Fibroblast of the aortic adventitia (primary cell): ENCODE results near the gene RAB34. TPM values are rescaled to one million over a fixed set of nuclear protein-coding genes. Genes with fewer than 3 reads are reported as not detected.

Experiments
- DNase-seq: peaks from one replicate; pipeline ENCODE4 v3.0.0-alpha.2; 2010; ENCODE audit warnings: low read depth
- H3K4me3 ChIP-seq: 2 replicates; pipeline ENCODE4 v1.5.1; 2011; ENCODE audit warnings: low read depth, mild to moderate bottlenecking, control low read depth, low read length, moderate library complexity
- total RNA-seq: library from RNA; depleted of rRNA; stranded (reverse); fragments of >200 nt; gene quantifications from 2 replicates; pipeline ENCODE4 v1.2.3, GENCODE V29; 2012; ENCODE audit warnings: low replicate concordance
- TF ChIP-seq, protein P1 (sequence below): IDR thresholded peaks from 2 replicates; pipeline ENCODE4 v1.5.1; 2011; ENCODE audit warnings: mild to moderate bottlenecking, low read length, control low read depth, inconsistent platforms; ENCODE audit not compliant: insufficient read depth

The RAB34 gene
- total RNA-seq, 1 donor, result 154 TPM

DNA sequence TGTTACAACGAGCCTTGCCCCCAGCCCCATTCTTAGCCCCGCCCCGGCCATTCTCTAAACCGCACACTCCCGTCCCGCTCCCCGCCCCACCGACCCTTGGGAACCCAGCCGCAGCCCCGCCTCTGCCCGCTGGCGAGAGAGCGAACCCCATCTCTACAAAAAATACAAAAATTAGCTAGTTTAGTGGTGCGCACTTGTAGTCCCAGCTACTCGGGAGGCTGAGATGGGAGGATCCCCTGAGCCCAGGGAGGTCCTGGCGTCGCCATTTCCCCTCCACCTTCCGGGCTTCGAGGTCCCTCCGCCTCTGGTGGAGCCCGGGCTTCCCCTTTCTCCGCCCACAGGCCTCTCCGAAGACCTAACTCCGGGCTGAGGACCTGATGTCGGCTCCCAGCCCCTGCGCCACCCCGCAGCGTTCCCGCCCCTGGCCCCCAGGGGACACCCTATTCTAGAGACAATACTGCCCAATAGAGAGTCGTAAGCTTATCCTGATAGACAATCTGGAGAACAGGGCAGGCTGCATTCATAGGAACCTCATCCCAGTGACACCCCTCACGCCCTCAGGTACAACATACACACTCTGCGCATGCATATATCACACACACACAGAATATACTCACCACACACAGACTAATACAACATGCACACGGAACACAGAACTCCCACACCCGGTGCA, 5.5 kb downstream of the RAB34 start:
- DNase-seq, result no peak
- H3K4me3 ChIP-seq, result no peak overlapping the region
- TF ChIP-seq, protein P1, sequence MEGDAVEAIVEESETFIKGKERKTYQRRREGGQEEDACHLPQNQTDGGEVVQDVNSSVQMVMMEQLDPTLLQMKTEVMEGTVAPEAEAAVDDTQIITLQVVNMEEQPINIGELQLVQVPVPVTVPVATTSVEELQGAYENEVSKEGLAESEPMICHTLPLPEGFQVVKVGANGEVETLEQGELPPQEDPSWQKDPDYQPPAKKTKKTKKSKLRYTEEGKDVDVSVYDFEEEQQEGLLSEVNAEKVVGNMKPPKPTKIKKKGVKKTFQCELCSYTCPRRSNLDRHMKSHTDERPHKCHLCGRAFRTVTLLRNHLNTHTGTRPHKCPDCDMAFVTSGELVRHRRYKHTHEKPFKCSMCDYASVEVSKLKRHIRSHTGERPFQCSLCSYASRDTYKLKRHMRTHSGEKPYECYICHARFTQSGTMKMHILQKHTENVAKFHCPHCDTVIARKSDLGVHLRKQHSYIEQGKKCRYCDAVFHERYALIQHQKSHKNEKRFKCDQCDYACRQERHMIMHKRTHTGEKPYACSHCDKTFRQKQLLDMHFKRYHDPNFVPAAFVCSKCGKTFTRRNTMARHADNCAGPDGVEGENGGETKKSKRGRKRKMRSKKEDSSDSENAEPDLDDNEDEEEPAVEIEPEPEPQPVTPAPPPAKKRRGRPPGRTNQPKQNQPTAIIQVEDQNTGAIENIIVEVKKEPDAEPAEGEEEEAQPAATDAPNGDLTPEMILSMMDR, result no peak

DNA sequence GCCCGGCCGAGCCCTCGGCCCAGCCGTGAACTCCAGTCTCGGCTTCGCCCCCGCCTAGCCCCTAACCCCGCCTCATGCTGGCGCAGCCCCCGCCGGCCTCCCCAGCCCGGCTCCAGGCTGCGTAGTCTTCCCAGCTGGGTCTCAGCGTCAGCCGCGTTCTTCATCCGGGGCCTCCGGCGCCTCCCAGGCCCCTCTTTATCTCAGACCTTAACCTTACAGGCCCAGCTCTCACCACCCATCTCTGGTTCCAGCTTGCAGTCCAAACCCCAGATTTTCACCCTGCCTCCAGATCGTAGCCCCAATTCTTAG, 6.0 kb downstream of the RAB34 start, which contains the start of gene PROCA1:
Gene PROCA1 (minus strand): TSS at position 166 of the 309 bp plus-strand sequence. CDS start 228 bp downstream, outside the sequence.
- H3K4me3 ChIP-seq, result peak within 1 kb of the TSS; percentile 64
- no peak for DNase-seq
- TF ChIP-seq, protein P1, result no peak

DNA sequence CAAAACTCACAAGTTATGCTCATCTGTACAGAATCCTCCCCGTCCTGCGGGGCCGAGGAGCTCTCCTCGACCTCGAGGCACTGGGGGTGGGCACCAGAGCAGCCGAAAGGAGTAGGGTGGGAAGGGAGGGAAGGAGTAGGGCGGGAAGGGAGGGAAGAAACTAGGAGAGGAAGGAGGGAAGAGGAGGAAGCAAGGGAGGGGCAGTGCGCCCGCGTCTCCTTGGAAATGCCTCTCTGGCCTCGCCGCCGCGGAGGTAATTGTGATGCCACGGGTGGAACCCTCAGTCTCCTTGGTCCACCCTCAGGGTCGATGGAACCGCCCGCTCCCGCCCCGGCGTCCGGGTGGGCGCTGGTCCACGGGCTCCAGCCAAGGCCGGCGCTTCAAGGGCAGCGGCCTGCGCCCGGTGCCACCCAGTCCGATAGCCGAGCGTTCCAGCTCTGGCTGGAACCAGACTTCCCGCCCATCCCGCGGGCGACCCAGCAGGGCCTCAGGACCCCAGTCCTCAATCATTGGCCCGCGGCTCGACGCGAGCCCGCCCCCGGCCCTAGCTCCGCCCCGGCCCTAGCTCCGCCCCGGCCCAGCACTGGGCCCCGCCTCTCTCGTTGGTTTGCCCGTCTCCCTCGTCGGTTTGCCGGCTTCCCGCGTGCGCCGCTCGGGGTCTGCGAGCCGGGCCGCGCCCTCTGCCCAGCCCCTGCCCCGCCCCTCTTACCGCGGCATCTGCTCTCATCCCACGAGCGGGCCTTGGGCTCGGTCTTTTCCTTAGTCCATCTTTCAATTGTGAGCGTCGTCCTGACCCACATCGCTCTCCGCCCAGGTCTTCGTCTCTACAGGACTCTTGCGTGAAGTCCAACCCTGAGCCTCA, 6.6 kb downstream of the RAB34 start:
- TF ChIP-seq, protein P1, result no peak
- H3K4me3 ChIP-seq, result peak overlapping the region; percentile 64
- peak; percentile 76 for DNase-seq

DNA sequence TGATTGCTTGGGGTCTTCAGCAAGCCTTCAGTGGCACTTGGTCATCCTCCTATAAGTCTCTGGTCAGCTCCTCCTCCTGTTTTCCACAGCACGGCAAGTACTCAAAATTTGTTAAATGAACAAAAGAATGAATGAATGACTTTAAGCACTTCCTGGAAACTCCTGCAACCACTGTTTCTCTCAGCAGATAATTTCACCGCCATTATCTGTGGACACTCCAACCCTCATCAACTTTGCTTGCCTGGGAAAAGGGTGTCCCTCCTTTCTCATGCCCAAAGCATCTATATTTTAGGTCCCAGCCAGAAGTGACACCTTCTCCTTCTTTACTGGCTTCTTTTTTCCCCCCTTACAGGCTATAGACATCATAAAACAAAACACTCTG, 10.3 kb downstream of the RAB34 start:
- no peak overlapping the region for H3K4me3 ChIP-seq
- TF ChIP-seq, protein P1, result no peak
- DNase-seq, result no peak

DNA sequence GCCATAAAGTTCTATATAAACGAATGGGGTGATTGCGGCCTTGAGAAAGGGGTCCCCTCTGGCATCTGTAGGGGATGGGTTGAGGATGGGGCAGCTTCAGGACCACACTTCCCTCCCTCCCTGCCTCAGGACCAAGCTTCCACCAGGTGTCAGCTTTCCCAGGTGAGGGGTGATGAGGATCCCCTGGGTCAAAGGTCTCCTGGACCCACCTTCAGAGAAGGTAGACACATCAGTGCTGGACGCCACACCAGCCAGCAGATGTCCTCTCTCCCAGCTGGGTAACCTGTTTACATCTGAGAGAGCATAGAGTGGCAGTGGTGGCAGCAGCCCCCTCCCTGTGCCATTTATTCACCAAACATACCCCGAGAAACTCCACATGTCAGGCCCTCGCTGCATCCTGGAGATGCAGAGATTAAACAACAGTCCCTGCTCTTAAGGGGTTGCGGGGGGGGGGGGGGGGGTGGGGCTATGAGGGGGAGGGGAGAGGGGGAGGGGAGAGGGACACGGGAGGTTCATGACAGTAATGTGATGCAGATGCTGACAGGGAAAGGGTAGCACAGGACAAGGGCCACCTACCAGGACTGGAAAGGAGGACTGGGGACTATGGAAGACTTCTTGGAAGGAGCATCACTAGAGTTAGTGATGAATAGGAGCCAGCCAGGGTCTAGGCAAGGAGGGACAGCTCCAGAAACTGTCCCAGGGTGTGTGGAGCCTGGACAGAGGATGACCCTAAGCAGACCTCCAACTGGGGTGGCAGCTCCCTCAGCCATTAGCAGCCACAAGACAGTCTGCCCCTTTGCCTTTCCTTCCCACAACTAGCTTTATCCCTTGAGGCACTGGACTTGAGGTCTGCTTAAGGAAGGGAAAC, 11.0 kb downstream of the RAB34 start:
- H3K4me3 ChIP-seq, result no peak overlapping the region
- no peak for DNase-seq
- TF ChIP-seq, protein P1, result no peak

DNA sequence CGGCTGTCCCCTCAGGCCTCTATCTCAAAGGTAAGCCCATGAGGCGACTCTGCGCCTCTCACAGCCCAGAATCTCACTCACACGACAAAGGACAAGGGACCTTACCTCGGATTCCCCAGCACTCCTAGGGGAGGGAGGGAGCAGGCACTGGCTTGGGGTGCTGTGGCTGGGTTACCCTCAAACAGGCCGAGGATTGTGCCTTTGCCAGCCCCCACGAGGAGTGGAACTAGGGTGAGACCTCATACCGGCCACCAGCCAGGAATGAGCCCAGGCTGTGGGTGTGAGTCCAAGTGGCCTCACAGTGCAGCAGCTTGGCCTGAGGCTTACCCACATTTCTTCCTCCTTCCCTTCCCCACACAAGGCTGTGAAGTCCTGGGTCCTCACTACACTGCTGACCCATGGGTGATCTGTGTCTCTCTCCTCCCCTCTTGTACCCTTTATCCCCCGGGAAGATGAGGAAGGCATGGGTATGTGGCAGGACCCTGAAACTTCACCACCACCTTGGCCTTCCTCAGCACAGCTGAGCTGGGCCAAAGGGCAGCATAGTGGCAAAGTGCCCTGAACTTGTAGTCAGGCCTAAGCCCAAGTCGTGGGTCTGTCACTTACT, 11.8 kb downstream of the RAB34 start:
- no peak overlapping the region for H3K4me3 ChIP-seq
- TF ChIP-seq, protein P1, result no peak
- no peak for DNase-seq
